GM12892 (cell line): ENCODE results near the gene DEFB114.

Source experiments
- POLR2A ChIP-seq: IDR thresholded peaks from 2 replicates; pipeline ENCODE4 v1.6.1; 2011; ENCODE audit warnings: low read depth, low read length, control low read depth
- POLR2AphosphoS5 ChIP-seq: IDR thresholded peaks from 2 replicates; pipeline ENCODE4 v1.6.1; 2011; ENCODE audit warnings: low read depth, low read length, control low read depth
- TAF1 ChIP-seq: IDR thresholded peaks from 2 replicates; pipeline ENCODE4 v1.6.1; 2011; ENCODE audit warnings: low read depth, mild to moderate bottlenecking, control low read depth, low read length, borderline replicate concordance

DNA sequence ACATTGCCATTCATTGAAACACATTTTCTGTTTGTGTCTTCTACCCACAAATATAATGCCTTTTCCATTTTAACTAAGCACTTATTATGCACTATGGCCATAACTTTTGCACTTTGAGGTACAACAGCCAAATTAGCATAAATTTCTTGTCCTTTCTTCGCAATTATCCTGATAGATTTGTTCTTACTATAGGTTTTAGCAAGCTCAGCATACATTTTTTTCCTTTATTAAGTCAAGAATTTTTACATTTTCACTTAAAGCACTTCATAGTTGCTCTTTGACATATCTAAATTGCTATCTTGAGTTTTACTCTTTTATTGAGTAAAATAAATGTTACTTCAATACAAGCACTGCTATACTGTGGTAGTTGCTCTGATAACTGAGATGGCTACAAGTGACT lies 5.8 kb downstream of the DEFB114 start:
- TF ChIP-seq TAF1, result no peak
- no peak for TF ChIP-seq POLR2A
- no peak for TF ChIP-seq POLR2AphosphoS5
